Right renal pelvis (tissue), 4 donors: ENCODE measurements around the gene PNP. TPM values are rescaled to one million over a fixed set of nuclear protein-coding genes. Genes with fewer than 3 reads are reported as not detected.
"Not testable (repeated sequence)": the region's sequence is repeated elsewhere in the genome, so short reads cannot be mapped to it uniquely, and the experiment has no call there.

Experiments
- DNase-seq, 4 donors: peaks; one replicate each; pipeline ENCODE4 v3.0.0-alpha.2; 2013; ENCODE audit warnings: low read depth in 4 of 4, low spot score in 3 of 4, missing footprints in 1 of 4
- polyA plus RNA-seq, 4 donors: library from polyadenylated mRNA; unstranded; fragments of 120-200 nt; gene quantifications; one replicate each; pipeline ENCODE4 v1.2.1, GENCODE V29; 2013; ENCODE audit not compliant: insufficient read length in 4 of 4

PNP gene
- polyA plus RNA-seq: 10 to 100 TPM; 58.0 to 95.0 (median 65.5) TPM

DNA sequence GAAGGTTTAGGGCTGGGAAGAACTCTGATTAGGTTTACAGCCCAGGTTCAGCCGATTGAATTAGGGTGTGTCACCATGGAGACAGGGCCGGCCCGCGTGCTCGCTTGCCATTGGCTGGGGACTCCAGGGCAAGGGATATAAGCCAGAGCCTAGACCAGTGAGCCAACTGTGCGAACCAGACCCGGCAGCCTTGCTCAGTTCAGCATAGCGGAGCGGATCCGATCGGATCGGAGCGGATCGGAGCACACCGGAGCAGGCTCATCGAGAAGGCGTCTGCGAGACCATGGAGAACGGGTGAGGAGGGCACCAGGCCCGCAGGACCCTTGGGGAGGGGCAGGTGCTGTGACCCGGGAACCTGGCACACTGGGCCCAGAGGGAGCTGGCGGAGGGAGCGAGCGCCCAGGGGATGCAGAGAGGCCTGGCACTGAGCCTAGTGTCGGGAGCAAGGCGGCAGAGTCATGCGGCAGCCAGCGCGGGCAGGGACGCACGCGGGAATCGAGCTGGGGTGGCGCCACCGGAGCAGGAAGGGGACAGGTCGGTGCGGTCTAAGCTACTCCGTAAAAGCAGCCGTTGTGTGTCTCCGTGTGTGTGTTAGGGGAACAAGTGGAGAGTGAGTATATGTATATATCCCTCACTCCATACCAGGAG lies at the start of gene PNP:
Gene PNP (plus strand): TSS at position 165 of the 648 bp plus-strand sequence. CDS start 119 bp downstream, at position 284.
- peak in 2 of 4 donors; percentile 62 to 72 for DNase-seq

DNA sequence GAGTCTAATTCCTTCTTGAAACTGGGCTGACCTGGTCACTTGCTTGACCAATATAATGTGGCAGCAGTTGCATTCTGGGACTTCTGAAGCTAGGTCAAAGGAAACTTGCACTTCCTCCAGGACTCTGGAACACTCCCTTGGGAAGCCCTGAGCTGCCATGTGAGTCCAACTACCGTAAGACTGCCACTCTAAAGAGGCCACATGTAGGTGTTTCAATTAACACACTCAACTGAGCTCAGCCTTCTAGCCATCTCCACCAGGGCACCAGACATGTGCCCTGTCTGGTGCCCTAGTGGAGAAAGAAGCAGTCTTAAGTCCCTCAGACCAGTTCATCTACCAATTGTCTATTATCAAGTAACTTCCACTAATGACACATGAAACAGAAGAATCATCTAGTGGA lies 49.8 kb upstream of the PNP start:
- no peak for DNase-seq

DNA sequence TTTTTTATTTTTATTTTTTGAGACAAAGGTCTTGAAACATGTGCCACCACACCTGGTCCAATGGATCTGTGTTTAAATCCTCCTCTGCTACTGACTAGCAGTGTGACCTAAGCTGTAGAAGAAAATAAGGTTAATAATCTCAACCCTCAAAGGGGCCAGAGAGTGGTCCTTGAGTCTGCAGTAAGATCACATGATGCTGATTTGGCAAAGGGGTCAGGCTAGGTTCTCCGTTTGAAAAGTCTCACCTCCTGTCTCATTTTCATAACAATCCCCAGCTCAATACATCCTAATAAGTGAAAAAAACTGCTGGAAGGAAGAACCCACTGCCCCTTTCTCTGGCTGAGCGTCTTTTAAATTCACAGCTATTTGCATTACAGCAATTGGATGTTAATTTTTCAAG lies 47.9 kb upstream of the PNP start:
- no peak for DNase-seq

DNA sequence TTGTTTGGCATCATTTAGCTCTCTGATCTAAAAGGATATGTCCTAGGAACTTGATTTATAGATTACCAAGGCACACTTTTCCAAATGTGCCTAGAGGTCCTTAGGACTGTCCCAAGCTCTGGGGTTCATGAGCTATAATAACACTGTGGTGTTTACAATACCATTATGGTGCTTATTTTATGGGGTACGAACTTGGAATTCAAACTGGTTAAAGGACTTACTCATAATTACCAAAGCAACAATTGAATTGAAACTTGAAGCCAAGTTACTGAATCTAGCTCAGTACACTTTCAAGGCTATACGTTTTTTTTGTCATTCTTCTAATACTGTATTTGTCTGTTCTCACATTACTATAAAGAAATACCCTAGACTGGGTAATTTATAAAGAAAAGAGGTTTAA lies 46.3 kb upstream of the PNP start:
- no peak for DNase-seq

DNA sequence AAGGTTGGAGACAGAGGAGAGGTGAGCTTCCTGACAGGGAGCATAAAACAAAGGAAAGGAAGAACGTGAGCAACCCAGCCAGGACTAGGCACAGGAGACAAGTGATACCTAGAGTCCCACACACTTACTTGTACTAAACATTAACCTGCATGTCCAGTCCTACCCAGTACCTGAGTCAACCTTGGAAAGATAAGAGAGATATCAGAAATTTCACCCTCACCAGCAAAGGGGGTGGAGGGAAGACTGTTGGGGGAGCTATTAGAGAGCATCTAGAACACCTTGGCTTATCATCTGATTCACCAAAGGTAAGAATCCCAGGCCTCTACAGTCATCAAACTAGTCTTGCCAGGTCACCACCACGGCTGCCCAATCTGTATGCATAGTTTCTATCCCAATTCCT lies 44.4 kb upstream of the PNP start:
- no peak for DNase-seq

DNA sequence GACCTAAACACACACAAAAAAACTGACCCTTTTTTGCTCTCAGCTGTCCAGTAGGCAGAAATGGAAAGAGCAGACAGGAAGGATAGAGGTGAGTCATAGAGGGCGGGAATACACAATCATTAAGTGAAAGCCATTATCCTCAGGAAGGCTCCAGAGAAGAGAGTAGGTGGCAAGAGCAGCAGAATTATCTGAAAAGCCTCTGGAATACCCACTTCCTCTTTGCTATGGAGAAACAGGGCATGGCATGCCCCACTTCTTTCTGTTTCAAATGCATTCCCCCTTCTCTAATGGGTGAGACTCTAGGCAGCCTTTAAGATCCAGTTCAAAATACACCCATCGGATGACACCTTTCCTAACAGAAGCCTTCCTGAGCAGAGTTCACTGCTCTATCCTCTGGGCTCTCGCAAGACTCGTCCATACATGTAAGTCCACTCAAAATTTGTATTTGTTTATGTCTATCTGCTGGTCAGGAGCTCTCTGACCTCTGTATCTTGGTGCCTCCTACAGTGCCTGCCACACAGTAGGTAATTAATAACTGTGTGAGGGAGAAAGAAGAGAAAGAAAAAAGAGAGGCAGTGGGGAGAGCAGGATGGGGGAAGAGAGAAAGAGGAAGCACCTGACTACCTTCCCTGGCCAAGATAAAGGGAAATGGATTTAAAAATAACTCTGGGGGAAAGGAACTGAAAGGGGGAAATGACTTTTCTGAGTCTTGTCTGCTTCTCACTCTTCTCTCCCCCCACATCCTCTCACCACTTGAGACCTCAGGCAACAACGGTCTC lies 41.8 kb upstream of the PNP start:
- no peak for DNase-seq

DNA sequence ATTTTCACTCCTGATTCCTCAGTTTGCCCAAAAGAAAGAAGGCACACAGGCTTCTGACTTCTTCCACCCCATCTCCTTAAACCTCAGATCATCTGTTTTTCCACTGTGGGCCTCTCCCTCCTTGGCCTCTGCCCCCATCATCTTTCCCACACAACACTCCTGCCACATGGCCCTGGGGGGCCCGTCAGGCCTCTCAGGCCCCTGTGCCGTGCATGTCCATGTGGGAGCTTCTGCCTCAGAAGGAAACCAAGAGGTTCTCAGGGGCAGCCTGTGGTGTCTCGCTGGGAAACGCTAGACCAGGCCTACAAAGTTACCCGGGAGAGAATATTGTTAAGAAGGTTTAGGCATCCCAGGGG lies 41.2 kb upstream of the PNP start:
- no peak for DNase-seq

DNA sequence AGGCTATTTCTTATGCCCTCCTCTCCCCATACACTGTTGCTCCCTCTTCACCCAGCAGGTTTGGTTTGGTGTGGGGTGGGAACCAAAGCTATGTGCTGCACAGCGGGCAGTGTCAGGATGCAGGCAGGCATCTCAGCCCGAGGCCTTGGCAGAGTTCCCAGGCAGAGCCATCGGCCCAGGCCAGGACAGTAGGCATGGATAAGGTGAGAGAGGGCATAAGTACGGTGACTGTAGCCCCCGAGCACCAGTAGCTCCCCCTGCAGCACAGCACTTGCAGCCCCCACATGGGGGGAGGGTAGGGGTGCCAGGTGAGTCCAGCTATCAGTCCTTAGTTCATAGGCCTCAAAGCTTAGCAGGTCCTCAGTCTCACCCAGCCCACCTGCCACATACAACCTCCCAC lies 40.4 kb upstream of the PNP start:
- DNase-seq: no peak

DNA sequence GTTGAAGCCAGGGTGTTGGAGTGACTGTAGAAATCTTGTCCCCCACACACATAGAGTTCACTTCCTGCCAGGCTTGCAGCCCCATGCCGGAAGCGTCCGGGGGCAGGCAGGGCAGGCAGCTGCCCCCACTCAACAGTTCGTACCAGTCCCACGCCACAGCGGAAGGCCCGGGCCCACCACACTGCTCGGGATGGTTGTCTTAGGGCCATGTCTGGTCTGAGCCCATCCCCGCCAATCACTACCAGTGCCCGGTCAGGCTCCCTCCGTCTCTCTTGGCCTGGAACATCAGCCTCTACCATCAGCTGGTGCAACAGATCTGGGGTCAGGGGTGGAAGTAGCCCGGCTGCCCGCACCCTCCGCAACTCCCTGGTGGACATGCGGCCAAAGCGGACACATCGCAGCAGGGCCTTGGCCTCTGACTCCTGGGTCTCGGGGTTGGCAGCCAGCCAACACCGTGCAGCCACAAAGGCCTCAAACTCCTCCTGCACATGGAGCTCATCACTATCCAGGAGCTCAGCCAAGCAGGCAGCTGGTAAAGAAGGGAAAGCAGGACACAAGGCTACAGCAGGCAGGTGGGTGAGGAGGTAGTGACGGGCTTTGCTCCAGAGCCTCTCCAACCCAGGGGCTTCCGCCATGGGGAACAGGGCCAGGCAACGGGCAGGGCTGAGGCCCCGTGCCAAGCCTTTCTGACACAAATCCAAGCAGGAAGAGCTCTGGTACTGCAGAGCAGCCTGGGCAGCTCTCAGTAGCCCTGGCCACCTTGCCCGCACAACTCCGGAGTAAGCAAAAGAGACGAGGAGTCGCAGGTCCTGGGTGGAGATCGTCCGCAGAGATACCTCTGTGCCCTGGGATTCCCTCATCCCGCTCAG lies 39.2 kb upstream of the PNP start:
- DNase-seq: no peak

DNA sequence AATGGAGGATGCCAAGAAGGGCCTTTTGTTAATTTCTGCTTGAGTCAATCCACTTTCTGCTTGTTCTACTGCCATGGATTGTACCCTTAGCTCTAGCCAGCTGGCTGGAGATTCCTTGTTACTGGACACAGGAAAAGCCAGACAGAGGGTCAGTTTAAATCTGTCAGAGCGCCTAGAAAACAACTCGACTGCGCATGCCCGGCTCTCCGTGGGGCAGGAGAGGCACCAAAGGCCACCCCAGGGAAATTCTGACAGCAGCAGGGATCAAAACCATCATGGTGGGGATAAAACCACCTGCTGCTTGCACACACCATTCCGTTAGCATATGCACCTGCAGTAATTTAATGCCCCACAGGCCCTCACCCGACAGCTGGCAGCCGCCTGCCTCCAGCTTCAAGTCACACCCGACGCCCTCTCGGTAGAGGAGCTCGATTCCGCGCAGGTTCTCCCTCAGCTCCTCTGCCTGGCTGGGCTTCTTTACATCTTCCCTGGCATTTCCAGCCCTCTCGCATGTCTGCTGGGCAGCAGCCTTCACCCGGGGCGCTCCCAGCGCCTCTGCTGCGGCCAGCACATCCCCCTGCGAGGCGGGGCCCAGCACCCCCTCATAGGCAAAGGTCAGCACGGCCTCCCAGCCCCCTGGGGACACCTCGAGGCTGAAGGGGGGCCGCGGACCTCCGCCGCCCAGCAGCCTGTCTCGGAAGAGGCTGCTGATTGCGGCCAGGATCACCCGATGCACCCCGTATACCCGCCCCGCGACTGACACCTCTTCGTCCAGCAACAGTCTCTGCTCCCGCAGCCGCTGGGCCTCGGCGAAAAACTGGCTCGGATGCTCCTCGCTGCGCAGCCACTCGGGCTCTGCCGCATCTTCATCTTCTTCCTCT lies 34.3 kb upstream of the PNP start:
- DNase-seq: no peak

DNA sequence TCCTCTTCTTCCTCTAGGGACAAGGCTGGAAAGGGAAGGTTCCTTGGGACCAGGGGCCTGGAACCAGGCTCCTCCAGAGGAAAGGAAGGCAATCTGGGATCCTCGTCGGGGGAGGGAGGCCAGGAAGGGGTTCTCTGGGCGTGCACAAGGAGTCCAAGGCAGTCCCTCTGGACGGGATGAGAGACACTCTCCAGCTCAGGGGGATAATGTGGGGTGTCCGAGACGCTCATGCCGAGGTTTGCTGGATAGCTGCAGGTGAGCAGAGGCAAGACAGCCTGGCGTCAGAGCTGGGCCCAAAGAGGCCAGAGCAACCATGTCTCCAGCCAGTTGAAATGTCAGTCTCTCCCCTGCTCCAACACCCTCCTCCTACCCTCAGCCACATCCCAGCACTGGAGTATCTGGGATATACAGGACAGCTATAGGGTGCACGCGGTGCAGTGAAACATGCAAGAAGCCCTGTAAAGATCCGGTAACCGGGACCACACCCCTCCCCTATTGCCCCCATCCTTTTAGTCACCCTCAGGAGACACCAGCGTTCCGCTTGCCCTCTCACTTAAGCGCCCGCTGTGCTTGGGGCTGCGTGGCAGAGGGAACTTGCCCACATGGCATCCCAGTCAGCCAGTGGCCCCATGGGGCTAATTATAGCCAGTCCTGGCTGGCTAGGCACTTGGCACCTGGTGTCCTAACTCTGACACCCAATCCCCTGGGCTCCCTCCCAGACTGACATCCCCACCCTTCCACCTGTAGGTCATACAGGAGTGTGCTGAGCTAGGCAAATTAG lies 33.4 kb upstream of the PNP start, which contains the start of gene KLHL33:
Gene KLHL33 (minus strand): TSS at position 585 of the 781 bp plus-strand sequence. CDS start 355 bp downstream, at position 230.
- no peak for DNase-seq

DNA sequence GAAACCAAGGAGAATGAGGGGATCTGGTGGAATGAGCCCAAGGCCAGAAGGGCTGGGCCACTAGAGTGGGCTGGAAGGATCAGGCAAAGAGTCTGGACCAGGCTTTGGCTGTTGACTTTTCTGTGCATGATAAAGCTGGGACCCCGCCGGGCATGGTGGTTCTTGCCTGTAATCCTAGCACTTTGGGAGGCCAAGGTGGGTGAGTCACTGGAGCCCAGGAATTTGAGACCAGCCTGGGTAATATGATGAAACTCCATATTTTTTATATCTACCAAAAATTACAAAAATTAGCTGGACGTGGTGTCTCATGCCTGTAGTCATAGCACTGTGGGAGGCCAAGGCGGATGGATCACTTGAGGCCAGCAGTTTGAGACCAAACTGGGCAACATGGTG lies 32.8 kb upstream of the PNP start:
- no peak for DNase-seq

DNA sequence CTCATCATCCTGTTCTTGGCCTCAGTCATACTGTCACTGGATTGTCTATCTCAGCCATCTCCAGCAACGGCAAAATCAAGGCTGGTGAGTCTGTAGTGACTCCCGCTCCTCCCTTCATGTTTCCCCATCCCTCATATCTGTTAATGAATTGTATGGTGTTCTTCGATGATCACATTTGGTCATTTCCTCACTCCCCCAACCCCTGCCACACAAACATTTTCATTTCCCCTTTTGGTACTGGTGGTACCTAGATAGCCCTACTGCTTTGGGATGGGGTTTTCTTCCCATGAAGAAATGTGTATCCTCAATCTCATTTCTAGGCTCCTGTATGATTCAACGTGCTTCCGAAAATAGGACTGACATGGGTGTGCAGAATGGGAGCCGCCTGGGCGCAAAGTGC lies 30.5 kb upstream of the PNP start:
- no peak for DNase-seq

DNA sequence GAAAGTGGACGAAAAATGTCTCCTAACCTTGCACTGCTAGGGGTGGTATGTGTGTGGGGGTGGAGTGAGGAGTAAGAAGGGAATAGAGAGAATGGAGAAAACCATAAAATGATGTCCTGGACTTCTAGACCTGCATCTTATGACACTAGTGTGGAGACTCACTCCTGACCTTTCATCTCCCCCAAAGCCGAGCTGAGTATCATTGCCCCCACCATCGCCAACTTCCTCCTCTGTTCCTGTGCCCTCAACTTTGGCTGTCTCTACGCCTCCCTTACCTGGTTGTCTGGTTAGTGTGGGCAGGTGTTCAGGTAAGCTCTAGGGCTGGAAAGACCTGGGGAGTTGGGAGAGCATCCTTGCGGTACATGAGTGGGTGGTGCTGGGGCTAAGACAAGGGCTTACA lies 28.7 kb upstream of the PNP start:
- DNase-seq: no peak

DNA sequence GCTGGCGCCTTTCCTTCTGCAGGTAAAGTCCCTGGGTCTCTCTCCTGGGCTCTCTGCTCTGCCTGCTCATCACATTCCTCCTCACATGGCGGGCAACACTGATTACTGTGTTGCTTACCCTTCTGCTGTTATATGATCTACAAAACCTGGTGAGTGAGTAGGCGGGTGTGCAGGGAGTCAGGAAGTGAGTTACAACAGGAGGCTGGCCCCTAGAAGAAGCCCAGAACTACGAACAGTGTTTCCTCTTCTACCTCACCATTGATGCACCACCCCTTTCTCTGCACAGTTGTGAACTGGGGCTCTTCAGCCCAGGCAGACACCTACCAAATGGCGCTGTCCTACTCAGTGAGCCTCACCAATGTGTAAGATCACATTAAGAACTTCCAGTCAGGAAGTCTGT lies 28.3 kb upstream of the PNP start:
- no peak for DNase-seq

DNA sequence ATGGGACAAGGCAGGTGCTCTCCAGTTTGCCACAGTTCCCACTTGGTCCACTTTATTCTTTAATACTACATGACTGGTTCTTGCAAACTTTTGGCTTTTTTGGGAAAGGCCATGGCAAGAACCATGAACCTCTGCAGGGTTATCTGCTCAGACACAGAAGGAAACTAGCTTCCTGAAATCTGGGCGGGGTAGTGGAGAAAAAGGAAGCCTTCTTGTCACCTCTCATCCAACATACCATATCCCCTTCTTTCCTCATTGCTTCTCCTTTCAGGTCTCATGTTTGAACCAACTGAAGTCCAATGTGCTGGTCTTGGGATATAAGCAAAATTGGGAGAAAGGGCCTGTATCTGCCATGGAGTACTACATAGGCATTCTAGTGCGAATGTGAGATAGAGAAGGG lies 27.7 kb upstream of the PNP start:
- DNase-seq: no peak

DNA sequence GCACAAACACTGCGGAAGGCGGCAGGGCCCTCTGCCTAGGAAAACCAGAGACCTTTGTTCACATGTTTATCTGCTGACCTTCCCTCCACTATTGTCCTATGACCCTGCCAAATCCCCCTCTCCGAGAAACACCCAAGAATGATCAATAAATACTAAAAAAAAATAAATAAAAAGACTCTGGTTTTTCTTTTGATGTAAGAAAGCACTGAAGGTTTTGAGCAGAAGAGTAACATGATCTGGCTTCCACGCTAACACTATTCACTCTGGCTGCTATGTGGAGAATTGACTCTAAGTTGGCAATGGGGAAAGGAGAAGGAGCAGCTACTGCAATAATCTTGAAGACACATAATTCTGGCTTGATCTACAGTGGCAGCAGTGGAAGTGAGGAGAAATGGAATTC lies 25.6 kb upstream of the PNP start:
- DNase-seq: not testable (repeated sequence)

DNA sequence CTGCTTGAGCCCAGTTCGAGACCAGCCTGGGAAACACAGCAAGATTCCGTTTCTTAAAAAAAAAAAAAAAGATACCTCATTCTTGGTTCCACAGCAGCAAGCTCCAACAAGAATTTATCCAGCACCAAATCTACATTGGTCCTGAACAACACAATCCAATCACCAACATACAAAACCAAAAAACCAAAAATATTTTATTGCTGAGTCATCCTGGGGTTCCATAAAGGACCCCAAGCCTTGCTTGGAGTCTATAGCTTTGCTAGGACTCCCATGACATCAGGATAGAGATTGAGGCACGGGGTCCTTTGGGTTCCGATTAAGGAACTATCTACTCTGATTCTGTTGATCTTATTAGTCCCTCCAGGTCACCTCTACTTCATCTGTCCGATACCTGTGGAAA lies 22.3 kb upstream of the PNP start:
- no peak for DNase-seq

DNA sequence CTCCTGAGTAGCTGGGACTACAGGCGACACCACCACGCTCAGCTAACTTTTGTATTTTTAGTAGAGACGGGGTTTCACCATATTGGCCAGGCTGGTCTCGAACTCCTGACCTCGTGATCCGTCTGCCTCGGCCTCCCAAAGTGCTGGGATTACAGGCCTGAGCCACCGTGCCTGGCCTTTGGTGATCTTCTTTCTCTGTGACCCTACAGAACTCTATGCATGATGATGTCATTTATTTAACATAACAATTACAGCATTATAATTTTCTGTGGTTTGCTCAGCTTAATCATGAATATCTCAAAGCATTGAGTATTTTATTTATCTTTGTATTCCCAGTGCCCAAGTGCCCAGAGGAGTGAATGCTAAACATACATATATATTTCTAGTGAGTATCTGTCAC lies 16.4 kb upstream of the PNP start:
- not testable (repeated sequence) for DNase-seq
